CD1c-positive myeloid dendritic cell (primary cell): ENCODE results near the gene PTPRN2.
"Not testable (repeated sequence)": the region's sequence is repeated elsewhere in the genome, so short reads cannot be mapped to it uniquely, and the experiment has no call there.

Experiments used
- DNase-seq: peaks from one replicate; pipeline ENCODE4 v3.0.0-alpha.2; 2016; ENCODE audit errors: extremely low spot score

PTPRN2 gene

DNA sequence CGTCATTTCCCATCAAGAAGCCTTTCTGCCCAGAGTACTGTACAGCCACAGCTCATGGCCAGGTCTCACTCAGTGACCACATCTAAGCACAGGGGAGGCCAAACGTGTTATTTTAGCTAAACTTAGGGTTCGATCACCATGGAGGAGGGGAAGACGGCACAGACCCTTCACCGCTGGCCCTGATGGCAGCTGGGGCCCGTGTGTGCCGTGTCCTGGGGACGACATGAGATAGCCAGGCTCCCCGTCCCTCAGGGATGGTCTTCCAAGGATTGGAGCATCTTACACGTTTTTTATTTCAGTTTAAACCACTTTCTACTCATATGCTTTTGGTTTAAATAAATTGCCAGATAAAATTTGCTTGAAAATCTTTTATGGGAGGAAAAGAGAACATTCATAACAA, 737.9 kb downstream of the PTPRN2 start:
- DNase-seq: no peak

- DNase-seq: no peak
Observed at GRCh38 chr7:157849341-157849596, 738.4 kb downstream of the PTPRN2 start.

- DNase-seq: no peak
Observed at GRCh38 chr7:157848508-157849340, 738.9 kb downstream of the PTPRN2 start.

DNA sequence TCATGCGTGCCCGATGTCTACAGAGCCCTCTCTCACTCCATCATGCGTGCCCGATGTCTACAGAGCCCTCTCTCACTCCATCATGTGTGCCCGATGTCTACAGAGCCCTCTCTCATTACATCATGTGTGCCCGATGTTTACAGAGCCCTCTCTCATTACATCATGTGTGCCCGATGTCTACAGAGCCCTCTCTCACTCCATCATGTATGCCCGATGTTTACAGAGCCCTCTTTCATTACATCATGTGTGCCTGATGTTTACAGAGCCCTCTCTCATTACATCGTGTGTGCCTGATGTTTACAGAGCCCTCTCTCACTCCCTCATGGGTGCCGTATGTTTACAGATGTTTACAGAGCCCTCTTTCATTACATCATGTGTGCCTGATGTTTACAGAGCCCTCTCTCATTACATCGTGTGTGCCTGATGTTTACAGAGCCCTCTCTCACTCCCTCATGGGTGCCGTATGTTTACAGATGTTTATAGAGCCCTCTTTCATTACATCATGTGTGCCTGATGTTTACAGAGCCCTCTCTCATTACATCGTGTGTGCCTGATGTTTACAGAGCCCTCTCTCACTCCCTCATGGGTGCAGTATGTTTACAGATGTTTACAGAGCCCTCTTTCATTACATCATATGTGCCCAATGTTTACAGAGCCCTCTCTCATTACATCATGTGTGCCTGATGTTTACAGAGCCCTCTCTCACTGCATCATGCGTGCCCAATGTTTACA, 739.7 kb downstream of the PTPRN2 start:
- not testable (repeated sequence) for DNase-seq

GRCh38 chr7:157846746-157847145, 740.9 kb downstream of the PTPRN2 start:
- DNase-seq: not testable (repeated sequence)

DNA sequence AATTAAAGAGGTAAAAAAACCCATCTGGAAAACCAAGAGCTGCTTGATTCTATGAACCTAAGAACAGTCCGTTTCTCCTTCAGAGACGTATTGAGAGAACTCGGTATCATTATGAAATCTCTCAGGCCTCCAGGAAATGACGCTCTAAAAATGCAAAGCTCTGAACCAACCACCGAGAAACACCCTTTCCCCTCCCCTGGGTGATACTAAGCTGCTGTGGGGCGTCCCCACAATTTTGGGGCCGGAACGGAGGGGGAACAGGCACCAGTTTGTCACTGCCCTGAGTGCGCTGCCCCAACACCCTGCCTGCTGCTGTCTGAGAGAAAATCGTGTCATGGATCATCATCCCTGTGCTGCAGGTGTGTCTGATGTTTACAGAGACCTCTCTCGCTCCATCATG, 741.4 kb downstream of the PTPRN2 start:
- DNase-seq: peak; percentile 16

DNA sequence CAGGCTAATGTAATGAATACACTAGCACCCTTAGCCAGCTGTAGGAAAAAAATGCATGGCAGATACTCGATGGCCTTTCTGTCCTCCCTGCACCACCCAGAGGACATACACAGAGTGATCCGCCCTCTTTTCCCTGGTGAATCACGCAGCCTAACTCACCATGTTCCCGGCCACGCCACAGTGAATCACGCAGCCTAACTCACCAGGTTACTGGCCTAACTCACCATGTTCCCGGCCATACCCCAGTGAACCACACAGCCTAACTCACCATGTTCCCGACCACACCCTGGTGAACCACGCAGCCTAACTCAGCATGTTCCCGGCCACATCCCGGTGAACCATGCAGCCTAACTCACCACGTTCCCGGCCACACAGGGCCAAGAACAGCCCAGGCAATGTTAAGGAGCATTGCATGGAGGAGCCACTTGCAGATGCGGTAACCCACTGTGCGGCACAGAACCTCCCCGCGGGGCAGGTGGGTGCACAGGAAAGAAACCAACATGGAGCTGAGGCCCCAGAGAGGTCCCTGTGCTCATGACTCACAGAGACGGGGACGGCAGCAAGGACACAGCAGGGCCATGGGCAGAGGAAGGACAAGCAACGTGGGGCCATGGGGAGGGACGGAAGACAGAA, 742.3 kb downstream of the PTPRN2 start:
- DNase-seq: no peak

DNA sequence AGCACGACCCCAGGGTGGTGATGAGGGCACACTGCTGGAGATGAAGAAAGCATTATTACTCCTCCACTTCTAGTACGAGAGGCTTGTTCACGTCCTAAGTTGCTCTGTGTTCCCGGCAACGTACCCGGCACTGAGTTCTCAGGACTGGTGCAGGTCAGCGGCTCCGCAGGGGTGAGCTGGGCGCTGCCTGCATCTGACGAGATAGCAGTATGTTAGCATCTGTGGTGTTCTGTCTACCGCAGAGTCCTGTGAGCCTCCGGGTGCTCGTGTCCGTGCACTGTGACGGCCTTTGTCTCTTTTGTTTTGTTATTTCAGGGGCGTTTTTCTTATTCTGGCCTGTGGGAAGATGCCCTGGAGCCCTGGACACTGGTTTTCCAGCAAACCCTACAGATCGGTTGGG, 743.0 kb downstream of the PTPRN2 start:
- DNase-seq: no peak

DNA sequence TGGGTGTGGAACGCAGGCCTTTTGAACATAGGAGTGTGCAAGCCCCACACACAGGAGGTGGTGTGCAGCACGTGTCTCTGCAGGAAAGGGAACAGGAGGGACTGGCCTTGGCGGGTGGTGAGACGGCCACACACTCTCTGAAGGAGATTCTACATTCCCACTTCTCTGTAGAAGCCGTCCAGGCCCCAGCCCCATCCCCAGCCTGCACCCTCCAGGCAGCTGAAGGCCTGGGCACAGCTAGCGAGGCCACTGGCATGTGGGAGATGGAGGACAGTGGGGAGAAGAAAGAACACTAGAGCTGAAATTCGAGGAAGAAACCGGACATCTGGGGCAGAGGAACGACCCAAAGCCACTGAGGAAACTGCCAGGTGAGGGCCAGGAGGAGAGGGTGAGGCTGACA, 743.5 kb downstream of the PTPRN2 start:
- DNase-seq: no peak

DNA sequence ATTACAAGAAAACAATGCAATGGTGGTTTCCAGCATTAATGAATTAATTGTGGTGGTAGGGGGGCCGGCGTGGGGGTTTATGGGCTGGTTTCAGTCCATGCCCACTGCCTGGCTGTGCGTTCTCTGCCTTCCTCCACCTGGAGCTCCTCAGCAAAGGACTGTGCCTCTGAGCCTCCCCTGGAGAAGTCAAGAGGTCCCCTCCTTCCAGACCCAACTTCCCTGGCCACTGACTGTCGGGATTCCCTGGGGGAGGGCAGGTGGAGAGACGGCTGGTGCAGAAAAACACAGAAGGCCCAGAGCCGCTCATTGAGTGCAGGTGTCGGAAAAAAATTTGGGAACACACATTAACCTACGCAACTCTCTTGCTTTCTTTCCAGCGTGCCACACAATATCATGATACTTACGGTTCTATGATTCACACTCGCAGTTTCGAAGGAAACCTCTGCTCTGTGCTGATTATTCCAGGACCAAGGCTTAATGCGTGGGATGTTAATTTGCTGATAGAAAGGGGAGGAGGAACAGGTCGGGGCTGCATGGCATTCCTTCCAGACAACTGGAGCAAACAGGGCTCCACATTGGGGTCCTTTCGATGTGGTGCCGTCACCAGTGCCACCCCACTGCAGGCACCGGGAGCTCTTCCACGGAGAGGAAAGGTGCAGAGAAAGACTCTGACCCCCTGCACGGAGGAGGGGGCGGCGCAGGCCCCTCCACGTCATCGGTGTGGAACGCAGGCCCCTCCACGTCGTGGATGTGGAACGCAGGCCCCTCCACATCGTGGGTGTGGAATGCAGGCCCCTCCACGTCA, 744.1 kb downstream of the PTPRN2 start:
- DNase-seq: no peak

- DNase-seq: no peak
Observed at GRCh38 chr7:157841773-157842370, 745.8 kb downstream of the PTPRN2 start.

GRCh38 chr7:157840914-157841772, 746.5 kb downstream of the PTPRN2 start:
- DNase-seq: no peak

GRCh38 chr7:157840174-157840913, 747.3 kb downstream of the PTPRN2 start:
- no peak for DNase-seq

GRCh38 chr7:157839672-157840167, 747.9 kb downstream of the PTPRN2 start:
- no peak for DNase-seq

- no peak for DNase-seq
Observed at GRCh38 chr7:157839226-157839625, 748.4 kb downstream of the PTPRN2 start.

GRCh38 chr7:157837561-157837960, 750.1 kb downstream of the PTPRN2 start:
- DNase-seq: no peak

- DNase-seq: no peak
Observed at GRCh38 chr7:157837047-157837446, 750.6 kb downstream of the PTPRN2 start.

DNA sequence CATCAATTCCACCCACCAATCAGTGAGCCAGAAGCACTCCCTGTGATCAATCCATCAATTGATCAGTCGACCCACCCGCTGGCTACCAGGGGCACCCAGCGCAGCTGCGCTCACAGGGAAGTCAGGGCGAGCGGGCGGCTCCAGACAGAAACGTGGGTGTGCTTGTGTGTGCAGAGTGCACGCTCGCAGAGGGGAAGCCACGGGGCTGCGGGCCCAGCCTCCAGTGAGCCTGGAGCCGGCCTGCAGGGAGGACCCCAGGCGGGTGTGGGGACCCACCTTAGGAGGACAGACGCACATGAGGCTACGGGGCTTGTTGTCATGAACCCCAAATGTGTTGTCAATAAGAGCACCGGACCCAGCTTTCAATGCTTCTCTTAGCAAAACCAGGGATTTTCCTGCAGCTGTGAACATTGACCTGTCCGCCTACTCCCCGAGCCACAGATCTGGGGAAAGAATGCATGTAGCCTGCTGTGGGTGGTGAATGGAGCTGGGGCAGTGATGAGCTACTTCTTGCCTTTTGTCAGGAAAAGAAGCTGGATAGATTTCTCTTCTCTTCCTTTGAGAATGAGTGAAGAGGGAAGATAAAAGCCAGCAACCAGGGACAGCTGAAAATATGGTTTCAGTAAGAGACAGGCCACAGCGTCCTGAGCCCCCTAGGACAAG, 753.0 kb downstream of the PTPRN2 start:
- DNase-seq: no peak

DNA sequence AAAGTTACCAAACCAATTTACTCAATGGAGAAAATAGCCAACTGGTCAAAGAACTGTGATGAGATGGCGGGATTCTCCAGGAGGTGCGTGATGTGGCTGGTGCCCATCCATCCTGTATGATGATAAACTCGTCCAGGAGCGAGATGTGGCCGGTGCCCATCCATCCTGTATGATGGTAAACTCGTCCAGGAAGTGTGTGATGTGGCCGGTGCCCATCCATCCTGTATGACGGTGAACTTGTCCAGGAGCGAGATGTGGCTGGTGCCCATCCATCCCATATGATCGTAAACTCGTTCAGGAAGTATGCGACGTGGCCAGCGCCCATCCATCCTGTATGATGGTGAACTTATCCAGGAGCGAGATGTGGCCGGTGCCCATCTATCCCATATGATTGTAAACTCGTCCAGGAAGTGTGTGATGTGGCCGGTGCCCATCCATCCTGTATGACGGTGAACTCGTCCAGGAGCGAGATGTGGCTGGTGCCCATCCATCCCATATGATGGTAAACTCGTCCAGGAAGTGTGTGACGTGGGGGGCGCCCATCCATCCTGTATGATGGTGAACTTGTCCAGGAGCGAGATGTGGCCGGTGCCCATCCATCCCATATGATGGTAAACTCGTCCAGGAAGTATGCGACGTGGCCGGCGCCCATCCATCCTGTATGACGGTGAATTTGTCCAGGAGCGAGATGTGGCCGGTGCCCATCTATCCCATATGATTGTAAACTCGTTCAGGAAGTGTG, 754.6 kb downstream of the PTPRN2 start:
- DNase-seq: no peak
